Measurements from ENCODE around the gene KLRF2.

DNA sequence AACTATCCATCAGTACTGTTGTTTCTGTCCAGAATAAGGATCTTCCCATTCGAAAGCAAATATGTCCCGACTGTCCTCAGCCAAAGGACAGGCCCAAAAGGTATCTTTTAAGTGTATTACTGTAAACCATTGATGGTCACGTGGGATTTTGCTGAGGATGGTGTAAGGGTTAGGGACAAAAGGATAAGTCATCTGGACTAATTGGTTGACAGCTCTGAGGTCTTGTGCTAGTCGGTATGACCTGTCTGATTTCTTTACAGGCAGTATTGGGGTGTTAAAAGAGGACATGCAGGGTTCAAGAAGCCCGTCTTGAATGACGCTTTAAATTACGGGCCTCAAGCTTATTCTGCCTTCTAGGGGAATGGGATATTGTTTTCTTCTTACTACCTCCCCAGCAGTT lies 26.5 kb downstream of the KLRF2 start:
- TF ChIP-seq, protein P1, sequence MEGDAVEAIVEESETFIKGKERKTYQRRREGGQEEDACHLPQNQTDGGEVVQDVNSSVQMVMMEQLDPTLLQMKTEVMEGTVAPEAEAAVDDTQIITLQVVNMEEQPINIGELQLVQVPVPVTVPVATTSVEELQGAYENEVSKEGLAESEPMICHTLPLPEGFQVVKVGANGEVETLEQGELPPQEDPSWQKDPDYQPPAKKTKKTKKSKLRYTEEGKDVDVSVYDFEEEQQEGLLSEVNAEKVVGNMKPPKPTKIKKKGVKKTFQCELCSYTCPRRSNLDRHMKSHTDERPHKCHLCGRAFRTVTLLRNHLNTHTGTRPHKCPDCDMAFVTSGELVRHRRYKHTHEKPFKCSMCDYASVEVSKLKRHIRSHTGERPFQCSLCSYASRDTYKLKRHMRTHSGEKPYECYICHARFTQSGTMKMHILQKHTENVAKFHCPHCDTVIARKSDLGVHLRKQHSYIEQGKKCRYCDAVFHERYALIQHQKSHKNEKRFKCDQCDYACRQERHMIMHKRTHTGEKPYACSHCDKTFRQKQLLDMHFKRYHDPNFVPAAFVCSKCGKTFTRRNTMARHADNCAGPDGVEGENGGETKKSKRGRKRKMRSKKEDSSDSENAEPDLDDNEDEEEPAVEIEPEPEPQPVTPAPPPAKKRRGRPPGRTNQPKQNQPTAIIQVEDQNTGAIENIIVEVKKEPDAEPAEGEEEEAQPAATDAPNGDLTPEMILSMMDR (IDR thresholded peaks at IDR 0.05): no peak
- TF ChIP-seq POLR2A (IDR thresholded peaks at IDR 0.05): no peak
- no peak for TF ChIP-seq POLR2AphosphoS5 (IDR thresholded peaks at IDR 0.05)

All from transverse colon (tissue), 4 donors.